NCI-H1694 treated with DMSO at 0.1 percent for 48 hours (cell line): ENCODE measurements around the gene FAM219B.
A peak's percentile ranks its signal among the peaks of the same experiment; 100 is the strongest.
"Not testable (repeated sequence)": the region's sequence is repeated elsewhere in the genome, so short reads cannot be mapped to it uniquely, and the experiment has no call there.

Experiments
- DNase-seq: peaks from one replicate; lab custom pipeline; 2025; lab: John Stamatoyannopoulos, UW

The FAM219B gene

GRCh38 chr15:74903676-74904075, 3.0 kb downstream of the FAM219B start:
- DNase-seq = no peak

GRCh38 chr15:74902295-74903075, 4.2 kb downstream of the FAM219B start:
- no peak for DNase-seq

DNA sequence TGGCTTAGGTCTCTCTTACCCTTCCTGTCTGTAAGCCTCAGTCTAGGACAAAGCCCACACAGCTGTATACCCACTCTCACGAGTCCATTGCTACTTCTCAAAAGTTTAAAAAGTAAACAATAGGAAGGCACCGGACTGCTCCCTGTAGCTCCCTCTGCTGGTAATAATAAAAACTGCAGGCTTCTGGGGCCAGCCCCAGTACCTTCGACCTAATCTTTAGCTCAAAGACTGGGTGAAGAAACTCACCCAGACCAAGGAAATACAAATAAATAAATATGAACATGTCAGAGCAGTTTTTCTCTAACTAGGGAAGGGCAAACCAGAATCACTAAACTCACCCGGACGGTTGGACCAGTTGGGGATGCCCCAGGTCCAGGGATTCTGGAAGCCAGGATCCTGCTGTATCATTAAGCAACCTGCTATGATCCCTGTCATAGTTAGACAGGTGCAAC, 5.0 kb downstream of the FAM219B start:
- DNase-seq = peak; percentile 21

- no peak for DNase-seq
Measured at GRCh38 chr15:74897300-74897701, 9.3 kb downstream of the FAM219B start.

DNA sequence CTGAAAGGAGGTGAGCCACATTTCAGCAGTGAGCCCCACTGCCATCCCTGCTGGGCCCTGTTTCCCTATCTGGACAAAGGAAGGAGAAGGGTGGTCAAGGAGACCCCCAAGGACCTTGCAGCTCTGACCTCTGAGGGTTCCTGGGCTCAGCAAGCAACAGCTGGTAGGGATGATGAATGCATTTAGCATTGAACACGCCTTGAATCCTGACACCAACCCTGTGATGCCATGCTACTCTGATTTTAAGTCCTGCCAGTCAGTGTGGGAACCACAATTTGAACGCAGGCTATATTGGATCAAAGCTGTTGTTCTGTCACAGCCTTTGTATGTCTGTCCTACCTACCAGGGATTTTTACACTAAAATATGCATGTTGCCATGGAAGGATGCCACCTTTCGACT, 10.3 kb downstream of the FAM219B start:
- DNase-seq = no peak

DNA sequence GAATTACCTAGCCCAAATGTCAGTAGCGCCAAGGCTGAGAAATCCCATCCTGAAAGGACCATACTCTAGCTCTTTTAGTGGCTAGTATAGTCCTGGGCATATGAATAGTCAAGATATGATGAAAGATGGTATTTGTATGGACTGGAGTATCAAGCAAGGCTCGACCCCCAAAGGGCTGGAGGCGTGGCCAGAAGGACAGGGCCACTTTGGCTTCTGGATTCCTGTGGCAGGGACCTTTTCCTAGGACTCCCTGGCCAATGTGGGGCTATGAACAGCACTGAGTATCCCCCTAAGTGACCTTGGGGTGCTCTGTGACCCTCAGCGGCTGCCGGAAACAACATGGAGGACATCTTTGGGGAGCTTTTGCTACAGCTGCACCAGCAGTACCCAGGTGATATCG, 10.8 kb downstream of the FAM219B start:
- DNase-seq = no peak

DNA sequence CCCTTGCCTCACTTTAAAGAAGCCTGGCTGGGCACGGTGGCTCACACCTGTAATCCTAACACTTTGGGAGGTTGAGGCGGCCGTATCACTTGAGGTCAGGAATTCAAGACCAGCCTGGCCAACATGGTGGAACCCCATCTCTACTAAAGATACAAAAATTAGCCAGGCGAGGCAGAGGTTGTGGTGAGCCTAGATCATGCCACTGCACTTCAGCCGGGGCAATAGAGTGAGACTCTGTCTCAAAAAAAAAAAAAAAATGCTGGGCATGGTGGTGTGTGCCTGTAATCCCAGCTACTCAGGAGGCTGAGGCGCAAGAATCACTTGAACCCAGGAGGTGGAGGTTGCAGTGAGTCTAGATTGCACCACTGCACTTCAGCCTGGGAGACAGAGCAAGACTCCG, 12.3 kb downstream of the FAM219B start:
- not testable (repeated sequence) for DNase-seq

DNA sequence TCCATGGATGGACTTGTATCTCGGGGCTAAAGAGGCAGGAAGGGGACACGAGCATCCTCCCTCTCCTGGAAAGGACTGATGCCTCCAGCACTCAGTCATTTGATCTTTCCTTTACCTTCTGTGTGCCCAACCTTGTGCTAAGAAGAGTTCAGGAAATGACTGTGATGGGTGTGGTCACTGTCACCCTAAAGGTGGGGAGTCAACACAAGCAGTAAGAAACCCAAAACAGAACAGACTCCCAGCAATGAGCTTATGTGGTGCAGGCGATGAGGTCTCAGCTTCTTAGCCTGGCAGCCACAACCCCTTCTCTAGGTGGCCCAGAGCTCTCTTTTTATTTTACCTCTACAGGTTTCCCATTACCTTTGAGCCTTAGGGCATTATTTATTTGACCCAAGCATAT, 13.0 kb downstream of the FAM219B start:
- no peak for DNase-seq

DNA sequence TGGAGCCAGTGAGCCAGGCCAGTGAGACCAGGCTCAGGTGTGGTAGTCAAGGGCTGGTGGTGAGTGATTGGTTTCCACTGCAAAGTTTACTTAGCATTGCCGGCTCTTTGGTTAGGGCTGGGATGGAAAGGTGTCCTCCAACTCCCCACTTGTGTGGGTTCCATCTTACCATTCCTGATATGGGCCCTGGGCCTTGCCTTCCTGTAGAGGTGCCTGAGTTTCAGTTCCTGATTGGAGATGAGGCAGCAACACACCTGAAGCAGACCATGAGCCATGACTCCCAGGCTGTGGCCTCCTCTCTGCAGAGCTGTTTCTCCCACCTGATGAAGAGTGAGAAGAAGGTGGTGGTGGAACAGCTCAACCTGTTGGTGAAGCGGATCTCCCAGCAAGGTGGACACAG, 13.7 kb downstream of the FAM219B start:
- DNase-seq = no peak

DNA sequence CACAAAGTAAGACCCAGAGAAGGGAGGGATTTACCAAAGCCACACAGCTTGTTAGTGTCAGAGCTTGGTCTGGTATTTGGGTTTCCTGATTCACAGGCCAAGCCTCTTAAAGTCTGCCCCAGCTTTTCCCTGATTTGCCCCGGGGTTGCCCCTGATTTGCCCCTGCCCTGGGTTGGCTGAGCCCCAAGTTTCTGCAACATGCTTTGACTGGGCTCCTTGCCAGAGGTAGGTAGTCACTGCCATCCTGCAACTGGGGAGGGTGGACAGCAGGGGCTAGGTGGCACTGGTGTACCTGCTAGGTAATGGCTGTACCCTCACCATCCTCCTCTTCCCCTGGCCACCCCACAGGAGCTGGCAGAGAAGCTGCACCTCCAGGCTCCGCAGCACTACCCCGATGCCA, 14.3 kb downstream of the FAM219B start:
- DNase-seq = no peak

DNA sequence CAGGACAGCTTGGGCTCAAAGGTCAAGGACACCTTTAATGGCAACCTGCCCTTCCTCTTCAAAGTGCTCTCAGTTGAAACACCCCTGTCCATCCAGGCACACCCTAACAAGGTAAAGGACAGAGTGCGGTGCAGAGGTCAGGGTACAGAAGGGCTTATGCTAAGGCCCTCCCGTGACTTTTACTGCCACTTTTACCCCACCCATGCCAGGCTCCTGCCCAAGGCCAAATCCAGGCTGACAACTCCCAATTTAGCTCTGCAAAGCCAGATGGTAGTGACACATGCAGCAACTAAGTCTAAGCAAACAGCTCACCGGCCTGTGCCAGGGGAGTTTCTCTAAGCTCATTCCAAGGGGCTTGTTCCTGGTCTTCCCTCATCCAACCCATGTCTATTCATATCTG, 15.2 kb downstream of the FAM219B start:
- DNase-seq = peak; percentile 17

DNA sequence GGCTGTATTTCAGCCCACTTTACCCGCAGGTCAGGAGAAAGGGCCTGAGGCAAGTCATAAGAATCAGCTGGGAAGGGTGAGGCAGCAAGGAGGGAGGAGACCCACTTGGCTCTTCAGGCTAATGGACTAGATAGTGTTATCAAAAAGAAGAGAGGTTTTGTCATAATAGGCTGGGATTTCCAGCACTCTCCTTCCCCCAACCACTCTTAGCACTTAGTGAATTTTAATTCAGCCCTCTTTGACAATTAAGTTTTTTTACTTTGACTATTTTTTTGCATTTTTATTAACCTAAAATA, 16.0 kb downstream of the FAM219B start:
- DNase-seq = no peak

DNA sequence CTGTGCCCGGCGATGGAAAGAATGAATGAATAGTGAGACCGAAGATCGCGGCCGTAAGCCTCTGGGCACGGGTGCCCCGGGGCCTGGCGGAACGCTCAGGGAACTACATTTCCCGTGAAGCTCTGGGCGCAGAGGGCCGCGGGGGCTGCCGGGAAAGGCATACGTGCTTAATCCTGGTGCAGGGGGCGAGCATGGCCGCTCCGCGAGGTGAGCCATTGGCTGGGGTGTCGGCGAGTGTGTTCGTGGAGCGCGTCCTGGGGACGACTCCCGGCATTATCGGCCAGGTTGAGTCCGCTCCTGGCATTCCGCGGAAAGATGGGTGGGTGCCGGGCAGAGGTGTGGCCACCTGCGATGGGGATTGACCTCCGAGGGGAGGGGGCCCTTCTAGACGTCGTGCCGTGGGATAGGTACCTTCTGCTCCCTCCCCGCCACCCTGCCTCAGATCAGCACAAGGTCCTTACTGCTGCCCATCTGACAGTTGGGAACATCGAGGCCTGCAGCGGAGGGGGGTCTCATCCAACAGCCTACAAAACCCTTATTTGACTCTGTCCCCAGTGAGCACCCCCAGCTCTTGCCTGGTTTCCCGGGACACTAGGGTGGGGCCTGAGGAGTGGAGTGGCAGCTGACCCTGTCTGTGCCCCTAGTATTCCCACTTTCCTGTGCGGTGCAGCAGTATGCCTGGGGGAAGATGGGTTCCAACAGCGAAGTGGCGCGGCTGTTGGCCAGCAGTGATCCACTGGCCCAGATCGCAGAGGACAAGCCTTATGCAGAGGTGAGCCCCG, 16.6 kb downstream of the FAM219B start, which contains the start of gene MPI:
Gene MPI (plus strand): TSS at position 160 of the 782 bp plus-strand sequence. CDS start 32 bp downstream, at position 192.
- DNase-seq = peak; percentile 48

- DNase-seq = no peak
Measured at GRCh38 chr15:74889390-74889882, 17.2 kb downstream of the FAM219B start.

GRCh38 chr15:74888716-74889115, 17.9 kb downstream of the FAM219B start:
- no peak for DNase-seq

- DNase-seq = not testable (repeated sequence)
Measured at GRCh38 chr15:74887537-74888193, 19.0 kb downstream of the FAM219B start.

DNA sequence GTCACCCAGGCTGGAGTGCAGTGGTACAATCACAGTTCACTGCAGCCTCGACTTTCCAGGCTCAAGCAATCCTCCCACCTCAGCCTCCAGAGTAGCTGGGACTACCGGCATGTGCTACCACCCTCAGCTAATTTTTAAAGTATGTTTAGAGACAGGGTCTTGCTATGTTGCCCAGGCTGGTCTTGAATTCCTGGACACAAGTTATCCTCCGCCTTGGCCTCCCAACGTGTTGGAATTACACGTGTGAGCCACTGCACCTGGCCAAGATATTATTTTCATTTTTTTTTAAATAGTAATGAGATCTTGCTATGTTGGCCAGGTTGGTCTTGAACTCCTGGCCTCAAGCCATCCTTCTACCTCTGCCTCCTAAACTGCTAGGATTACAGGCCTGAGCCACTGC, 21.2 kb downstream of the FAM219B start:
- DNase-seq = no peak

GRCh38 chr15:74884428-74885223, 22.0 kb downstream of the FAM219B start:
- no peak for DNase-seq

- DNase-seq = no peak
Measured at GRCh38 chr15:74882528-74882927, 24.1 kb downstream of the FAM219B start.

DNA sequence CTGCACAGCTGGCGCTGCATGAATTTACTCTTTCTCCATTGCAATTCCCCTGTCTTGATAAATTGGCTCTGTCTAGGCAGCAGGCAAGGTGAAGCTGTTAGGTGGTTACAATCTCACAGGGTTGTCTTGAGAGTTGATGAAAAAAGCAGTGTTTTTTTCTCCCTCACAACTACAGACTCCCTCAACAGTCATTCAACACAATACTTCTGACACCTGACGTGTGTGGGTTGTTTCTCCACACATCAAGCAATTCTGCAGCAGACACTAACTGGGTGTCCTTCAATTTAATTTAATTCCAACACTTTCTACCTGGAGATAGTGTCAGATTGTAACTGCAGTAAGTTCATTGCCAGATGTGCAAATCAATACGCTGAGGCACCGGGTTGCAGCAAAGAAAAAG, 28.4 kb downstream of the FAM219B start:
- DNase-seq = no peak

GRCh38 chr15:74873756-74874424, 32.8 kb downstream of the FAM219B start:
- DNase-seq = no peak
